GM18499 (cell line): Measurements from ENCODE around the gene XPR1.
"Not testable (repeated sequence)": the region's sequence is repeated elsewhere in the genome, so short reads cannot be mapped to it uniquely, and the experiment has no call there.

Experiments used
- ATAC-seq: cut with Tn5 transposase; IDR thresholded peaks from one replicate; pipeline ENCODE4 v1.9.1; 2021; ENCODE audit warnings: moderate number of reproducible peaks; ENCODE audit not compliant: insufficient read depth, unreplicated experiment

Gene XPR1

DNA sequence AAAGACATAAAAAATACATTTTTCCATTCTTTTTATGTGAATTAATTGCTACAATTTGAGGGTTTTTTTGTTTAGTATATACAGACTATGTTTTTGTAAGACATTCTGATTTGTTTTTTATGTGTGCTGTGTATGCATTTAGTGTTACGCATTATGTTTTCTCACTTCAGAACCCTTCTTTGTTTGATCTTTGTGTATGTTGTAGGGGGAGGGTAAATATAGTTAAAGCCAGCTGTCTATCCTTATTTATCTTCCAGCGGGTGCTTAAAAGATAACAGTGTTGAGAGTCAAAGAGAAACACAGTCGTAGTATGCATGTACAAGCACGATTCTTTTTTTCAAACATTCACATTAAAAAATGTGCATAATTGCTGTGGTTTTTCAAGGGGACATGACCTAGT is 183.4 kb downstream of the XPR1 start:
- ATAC-seq = no peak

DNA sequence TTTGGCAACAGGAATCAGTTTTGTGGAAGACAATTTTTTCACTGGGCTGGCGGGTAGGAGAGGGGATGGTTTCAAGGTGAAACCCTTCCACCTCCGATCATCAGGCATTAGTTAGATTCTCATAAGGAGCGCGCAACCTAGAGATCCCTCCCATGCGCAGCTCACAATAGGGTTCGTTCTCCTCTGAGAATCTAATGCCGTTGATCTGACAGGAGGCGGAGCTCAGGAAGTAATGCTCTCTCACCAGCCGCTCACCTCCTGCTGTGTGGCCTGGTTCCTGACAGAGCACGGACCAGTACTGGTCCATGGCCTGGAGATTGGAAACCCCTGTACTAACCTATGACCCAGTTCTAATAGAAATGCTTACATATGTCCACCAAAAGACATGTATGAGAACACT is 184.3 kb downstream of the XPR1 start:
- no peak for ATAC-seq

DNA sequence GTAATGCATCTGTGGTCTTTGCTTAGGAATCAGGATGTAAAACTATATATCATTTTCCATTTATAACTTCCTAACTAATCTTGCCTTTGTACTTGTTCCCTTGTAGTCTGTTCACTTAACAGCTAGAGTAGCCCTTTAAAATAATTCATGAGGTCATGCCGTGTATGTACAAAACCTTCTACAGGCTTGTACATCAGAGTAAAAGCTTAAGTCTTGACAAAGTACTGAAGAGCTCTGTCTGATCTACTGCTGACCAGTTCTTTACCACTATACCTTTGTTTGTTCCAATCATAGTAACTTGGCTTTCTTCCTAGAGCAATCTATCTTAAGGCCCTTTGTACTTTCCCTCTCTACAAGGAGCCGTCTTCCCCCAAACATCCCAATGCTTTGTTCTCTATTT is 190.1 kb downstream of the XPR1 start:
- ATAC-seq = no peak

DNA sequence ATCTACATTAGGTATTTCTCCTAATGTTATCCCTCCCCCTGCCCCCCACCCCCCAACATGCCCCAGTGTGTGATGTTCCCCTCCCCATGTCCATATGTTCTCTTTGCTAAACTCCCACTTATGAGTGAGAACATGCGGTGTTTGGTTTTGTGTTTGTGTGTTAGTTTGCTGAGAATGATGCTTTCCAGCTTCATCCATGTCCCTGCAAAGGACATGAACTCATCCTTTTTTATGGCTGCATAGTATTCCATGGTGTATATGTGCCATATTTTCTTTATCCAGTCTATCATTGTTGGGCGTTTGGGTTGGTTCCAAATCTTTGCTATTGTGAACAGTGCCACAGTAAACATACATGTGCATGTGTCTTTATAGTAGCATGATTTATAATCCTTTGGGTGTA is 199.7 kb downstream of the XPR1 start:
- not testable (repeated sequence) for ATAC-seq

DNA sequence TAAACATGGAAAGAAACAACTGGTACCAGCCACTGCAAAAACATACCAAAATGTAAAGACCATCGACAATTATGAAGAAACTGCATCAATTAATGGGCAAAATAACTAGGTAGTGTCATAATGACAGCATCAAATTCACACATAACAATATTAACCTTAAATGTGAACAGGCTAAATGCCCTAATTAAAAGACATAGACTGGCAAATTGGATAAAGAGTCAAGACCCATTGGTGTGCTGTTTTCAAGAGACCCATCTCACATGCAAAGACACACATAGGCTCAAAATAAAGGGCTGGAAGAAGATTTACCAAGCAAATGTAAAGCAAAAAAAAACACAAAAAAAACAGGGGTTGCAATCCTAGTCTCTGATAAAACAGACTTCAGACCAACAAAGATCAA is 201.4 kb downstream of the XPR1 start:
- ATAC-seq = not testable (repeated sequence)

DNA sequence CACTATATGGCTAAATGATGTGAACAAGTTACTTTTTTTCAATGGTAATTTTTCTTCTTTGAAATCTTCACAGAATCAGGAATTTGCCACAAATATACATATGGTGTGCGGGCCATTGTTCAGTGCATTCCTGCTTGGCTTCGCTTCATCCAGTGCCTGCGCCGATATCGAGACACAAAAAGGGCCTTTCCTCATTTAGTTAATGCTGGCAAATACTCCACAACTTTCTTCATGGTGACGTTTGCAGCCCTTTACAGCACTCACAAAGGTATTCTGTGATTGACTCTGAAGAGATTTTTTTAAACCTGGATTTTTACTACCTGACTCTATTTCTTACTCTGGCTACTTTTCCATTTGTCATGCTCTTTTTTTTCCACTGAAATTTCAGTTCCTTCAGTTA is 204.6 kb downstream of the XPR1 start:
- no peak for ATAC-seq

DNA sequence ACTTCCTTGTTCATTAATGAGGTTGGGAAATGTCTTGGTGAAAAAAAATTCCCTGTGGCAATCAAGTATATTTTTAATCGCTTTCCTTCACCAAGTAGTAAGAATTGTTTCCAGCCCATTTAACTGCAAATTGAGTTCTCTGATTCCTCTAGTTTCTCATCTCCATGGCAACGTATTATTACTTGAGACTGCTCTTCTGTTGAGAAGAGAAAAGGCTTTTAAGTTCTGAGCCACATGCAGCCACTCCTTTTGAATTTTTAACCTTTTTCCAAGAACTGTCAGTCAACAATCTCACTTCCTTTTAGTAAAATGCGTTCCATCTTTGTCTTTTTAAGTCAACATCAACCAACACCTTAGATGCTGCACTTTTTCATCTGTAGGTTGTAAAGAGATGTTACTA is 205.2 kb downstream of the XPR1 start:
- ATAC-seq = no peak

DNA sequence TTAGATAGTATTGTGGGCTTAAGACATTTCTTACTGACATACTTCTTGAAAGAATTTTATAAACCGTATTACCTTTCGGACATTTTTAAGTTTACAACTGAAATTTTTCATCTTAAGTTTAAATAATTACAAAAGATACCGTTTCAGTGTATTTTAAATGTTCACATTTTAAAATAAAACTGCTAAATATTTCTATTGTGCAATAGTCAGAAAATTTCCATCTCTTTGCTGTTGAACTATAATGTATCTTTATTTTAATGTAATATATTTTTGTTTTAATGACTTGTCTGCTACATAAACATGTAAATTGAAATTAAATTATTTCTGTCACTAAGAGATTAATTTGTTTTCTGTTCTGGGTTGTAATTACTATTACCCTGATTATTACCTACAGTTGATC is 206.7 kb downstream of the XPR1 start:
- ATAC-seq = no peak

DNA sequence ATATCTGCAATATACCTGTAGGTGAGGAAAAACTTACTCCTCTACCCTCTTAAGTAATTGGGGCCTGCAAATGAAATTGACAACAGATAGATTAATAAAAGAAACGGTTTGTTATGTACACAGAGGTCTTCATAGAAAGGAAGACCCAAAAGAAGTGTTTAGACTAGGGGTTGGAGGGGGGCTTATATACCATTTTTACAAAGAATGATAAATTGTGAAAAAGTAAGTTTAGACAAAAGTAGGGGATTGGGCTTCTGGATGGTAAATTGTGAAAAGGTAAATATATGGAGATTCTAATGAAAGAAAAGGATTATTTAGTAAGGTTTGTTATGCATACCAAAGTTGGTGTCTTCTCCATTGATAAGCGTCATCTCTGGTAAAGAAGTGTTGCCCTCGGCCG is 207.7 kb downstream of the XPR1 start:
- no peak for ATAC-seq

DNA sequence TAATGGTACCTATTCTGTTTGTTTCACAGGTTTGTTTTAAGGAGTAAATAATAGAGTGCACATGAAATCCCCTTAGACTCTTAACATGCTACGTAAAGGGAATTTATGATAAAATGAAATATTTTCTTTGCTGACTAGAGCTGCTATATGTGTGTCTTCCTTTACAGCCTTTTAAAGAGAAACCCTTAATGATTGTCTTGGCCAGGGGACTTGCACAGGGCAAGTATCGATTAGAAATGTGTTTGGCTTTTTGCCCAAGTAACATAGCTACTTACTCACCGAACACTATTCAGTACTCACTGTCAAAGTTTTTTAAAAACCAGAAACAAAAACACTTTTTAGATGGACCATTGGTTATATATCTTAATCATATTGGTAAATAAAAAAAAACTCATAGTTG is 209.6 kb downstream of the XPR1 start:
- no peak for ATAC-seq

DNA sequence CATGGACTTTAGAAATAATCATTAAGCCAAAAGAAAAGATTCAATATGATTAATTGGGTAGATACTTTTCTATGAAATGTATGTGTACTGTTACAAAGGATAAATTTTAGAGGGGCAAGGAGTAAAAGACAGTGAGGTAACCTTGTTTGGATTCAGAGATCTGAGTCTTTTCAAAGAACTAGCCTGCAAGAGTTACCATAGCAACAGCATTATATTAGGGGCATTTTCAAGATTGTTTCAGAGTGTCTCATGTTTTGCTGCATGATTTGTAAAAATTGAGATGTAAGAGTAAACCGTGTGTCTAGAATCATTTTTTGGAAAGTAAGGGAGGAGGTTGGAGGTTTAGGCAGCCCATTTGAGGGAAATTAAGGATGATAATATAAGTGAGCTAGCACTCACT is 210.2 kb downstream of the XPR1 start:
- ATAC-seq = no peak

DNA sequence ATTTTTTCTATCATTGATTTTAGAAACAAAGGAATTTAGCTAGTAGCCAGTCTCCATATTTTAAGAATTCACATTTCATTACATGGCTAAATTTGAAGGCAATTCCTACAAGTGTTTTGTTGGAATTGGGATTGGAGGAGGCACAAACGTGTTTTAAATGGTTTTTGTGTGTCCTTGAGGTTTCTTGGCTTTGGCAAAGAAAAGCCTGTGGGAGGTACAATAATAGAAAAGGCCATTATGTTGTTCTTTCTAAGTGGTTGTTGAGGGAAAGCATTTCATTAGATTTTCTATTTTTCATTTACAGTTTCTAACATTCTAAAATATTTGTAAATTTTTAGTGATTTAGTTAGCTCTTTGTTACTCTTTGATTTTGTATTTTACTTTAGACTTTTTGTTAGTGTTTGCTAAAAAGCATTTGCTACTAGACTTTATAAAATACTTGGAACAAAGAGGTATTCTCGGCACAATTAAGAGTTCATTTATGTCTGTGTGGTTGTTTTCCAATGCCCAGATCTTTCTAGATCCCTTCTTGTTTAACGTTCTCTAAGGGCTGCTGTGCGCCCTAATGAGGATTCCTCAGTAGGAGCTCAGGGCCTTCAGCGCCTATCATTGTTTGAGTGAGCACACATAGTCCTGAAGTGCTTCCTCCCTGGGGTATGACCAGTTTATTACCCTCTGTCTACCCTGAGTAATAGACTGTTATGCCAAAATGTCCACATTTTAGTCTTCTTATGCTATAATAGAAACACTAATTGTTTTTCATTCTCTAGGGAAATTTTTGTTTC is 210.9 kb downstream of the XPR1 start:
- ATAC-seq = no peak

DNA sequence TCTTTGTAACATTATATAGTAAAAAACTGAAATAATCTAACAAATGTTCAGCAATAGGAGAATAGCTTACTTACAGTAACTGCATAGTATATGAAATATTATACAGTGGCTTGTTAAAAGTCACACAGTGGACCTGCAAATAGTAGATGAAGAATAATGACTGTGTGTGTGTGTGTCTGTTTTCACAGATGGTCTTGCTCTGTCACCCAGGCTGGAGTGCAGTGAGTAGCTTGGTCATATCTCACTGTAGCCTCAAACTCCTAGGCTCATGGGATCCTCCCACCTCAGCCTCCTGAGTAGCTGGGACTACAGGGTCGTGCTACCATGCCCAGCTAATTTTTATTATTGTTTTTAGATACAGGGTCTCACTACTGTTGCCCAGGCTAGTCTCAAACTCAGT is 213.5 kb downstream of the XPR1 start:
- no peak for ATAC-seq

DNA sequence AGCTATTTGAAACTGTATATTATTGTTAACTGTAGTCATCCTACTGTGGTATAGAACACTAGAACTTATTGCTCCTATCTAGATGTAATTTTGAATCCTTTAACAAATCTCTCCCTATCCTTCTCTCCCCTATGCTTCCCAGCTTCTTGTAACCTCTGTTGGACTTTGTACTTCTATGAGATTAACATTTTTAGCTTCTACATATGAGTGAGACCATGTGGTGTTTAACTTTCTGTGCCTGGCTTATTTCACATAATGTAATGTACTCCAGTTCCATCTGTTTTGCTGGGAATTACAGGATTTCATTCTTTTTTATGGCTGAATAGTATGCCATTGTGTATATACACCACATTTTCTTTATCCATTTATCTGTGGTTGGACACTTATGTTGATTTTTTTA is 216.4 kb downstream of the XPR1 start:
- ATAC-seq = no peak

DNA sequence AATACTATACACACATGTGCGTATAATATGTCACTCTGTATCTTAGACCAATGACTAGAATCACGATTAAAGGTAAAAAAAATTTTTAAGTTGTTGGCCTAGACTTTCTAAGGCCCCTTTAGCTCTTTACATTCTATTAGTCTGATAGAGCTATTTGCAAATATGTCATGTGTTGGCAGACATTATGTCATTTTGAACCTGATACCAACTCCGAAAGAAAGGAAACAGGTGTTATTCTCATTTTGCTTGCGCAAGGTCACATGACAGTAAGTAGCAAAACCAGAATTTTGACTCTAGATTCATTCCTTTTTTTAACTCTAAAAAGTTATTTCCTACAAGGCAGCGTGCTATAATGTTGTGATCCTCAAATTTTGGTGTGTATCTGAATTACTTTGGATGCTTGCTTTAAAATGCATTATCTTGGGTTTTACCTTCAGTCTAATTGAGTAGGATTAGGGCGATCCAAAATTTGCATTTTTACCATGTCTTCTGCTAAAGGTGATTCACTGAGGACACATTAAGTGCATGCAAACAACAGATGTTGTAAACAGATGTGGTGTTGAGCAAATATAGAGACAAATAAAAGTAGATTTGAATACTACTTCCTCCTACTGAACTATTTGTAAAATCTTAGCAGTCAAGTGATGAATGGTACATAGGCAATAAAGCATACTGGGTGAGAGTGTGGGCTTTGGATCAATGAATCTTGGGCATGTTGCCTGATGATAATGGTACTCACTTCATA is 217.4 kb downstream of the XPR1 start:
- ATAC-seq = no peak

DNA sequence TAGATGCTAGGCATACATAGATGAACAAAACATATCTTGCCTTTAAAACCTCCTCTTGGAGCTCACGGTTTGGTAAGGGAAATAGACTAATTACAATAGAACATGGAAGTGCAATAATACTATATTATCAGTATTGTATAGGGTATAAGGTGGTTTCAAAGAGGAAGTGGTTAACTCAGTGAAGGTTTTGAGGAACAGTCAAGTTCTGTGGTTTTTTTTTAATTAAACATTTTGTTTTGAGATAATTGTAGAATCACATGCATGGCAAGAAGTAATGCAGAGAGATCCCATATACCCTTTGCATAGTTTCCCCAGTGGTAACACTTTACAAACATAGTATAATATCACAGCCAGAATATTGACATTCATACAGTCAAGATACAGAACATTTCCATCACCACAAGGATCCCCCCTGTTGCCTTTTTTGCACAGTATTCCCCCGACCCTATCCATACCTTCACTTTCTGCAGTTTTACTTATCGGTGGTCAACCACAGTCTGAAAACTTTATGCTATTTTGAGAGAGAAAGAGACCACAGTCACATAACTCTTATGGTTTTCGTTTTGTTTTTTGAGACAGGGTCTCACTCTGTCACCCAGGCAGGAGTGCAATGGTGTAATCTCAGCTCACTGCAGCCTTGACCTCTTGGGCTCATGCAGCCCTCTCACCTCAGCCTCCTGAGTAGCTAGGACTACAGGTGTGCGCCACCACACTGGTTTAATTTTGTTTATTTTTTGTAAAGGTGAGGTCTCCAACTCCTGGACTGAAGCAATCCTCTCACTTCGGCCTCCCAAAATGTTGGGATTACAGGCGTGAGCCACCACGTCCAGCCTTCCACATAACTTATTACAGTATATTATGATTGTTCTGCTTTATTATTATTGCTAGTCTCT is 220.4 kb downstream of the XPR1 start:
- no peak for ATAC-seq

DNA sequence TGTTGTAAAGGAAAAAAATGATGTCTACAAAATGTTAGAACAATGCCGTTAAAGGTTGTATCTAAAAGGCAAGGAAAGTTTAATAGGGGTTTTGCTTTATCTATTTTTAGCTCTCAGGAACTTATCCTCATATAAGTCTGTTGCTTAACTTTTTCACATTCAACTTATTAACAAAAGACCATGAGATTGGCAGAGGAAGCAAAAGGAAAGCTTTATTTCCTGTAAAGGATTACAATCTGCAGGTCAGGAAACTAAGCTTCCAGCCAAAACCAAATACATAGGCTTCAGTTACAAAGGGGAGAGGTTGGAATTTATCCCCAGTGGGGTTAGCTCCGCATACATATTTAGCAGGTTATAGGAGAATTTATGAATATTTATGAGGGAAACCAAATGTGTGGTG is 222.2 kb downstream of the XPR1 start:
- ATAC-seq = no peak

DNA sequence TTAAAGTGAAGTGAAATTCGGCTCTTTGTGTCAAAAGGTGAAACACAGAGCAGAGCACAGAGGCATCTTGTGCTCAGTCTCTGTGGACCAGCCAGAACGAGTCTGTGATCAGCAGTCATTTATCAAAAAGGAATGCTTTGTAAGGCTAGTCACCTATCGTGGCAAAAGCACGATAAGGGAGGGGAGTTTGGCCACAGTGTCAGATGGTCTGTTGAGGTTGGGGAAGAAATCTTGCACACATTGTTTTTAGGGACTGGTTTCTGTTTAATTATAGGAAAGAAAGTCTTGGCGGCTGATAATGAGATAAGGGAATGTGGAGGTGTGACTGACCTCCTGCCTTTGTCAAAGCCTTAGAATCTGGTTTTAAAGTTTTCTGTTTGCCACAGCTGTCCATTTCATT is 222.6 kb downstream of the XPR1 start:
- ATAC-seq = no peak

DNA sequence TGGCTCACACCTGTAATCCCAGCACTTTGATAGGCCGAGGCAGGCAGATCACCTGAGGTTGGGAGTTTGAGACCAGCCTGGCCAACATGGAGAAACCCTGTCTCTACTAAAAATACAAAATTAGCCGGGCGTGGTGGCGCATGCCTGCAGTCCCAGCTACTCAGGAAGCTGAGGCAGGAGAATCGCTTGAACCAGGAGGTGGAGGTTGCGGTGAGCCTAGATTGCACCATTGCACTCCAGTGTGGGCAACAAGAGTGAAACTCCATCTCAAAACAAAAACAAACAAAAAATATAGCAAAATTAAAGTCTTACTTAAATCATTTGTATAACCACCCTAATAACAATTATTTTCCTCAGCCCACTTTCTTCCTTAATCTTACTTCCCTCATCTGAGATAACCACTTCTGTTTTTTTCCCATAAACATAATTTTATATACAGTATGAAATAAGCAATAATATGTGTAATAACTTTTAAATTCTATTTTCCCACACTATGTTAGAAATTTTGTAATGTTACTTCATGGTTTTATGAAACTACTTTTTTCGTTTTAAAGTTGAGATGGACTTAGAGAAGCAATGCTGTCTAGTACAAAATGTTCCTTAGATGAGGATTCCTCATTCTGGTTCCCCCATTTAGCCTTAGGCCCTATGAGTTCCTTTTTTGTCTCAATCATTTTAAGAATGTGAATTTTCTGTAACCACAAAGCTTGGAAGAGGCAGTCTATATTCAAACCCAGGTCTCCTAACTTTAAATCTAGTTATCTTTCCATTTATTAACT is 226.3 kb downstream of the XPR1 start:
- ATAC-seq = not testable (repeated sequence)

DNA sequence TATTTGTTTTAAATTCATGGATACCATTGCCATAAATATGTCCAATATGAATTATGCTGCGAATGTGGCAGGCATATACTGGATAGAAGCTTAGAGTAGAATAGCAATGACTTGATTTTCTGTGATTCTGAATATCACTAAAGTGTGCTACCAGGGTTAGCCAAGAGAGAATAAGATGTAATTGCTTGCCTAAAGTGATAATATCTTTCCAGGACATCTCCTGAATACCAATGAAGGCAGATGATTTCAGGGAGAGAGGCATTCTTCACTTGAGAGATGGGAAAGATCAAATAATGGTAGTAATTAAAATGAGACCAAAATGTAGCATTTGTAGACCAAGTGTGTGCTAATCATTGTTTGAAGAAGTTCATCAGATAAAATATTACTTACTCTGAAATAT is 227.5 kb downstream of the XPR1 start:
- ATAC-seq = no peak
